GM21529 (cell line): Measurements from ENCODE around the gene GPSM3.
"Not testable (repeated sequence)": the region's sequence is repeated elsewhere in the genome, so short reads cannot be mapped to it uniquely, and the experiment has no call there.

Experiments used
- ATAC-seq: cut with Tn5 transposase; IDR thresholded peaks from one replicate; pipeline ENCODE4 v1.9.1; 2021; ENCODE audit not compliant: unreplicated experiment

Gene GPSM3

GRCh38 chr6:32188381-32189068, 3.9 kb downstream of the GPSM3 start:
- ATAC-seq: no peak

GRCh38 chr6:32187725-32188380, 4.6 kb downstream of the GPSM3 start:
- not testable (repeated sequence) for ATAC-seq

GRCh38 chr6:32187009-32187709, 5.3 kb downstream of the GPSM3 start:
- ATAC-seq: no peak

- ATAC-seq: not testable (repeated sequence)
These were observed 6.1 kb downstream of the GPSM3 start for GRCh38 chr6:32186151-32186840.

GRCh38 chr6:32185681-32186131, 6.7 kb downstream of the GPSM3 start:
- ATAC-seq: peak; percentile 62

GRCh38 chr6:32184084-32184640, 8.3 kb downstream of the GPSM3 start, which contains the start of gene AGER:
Gene AGER (minus strand): TSS chr6:32184253. CDS start chr6:32184222, 31 bp downstream.
- ATAC-seq: no peak

GRCh38 chr6:32183483-32184083, 8.9 kb downstream of the GPSM3 start:
- no peak for ATAC-seq

- no peak for ATAC-seq
These were observed 9.4 kb downstream of the GPSM3 start for GRCh38 chr6:32183030-32183429.

GRCh38 chr6:32182555-32182981, 9.9 kb downstream of the GPSM3 start:
- no peak for ATAC-seq

- ATAC-seq: no peak
These were observed 10.4 kb downstream of the GPSM3 start for GRCh38 chr6:32181915-32182529.

GRCh38 chr6:32181148-32181702, 11.2 kb downstream of the GPSM3 start:
- ATAC-seq: no peak

- ATAC-seq: no peak
These were observed 12.6 kb downstream of the GPSM3 start for GRCh38 chr6:32179766-32180405.

GRCh38 chr6:32178547-32179440, 13.6 kb downstream of the GPSM3 start:
- ATAC-seq: no peak

GRCh38 chr6:32177788-32178546, 14.5 kb downstream of the GPSM3 start, which contains the start of gene RNF5:
Gene RNF5 (plus strand): TSS chr6:32178405. CDS start chr6:32178512, 107 bp downstream.
- peak; percentile 78 for ATAC-seq

- no peak for ATAC-seq
These were observed 15.2 kb downstream of the GPSM3 start for GRCh38 chr6:32177183-32177787.

- no peak for ATAC-seq
These were observed 15.8 kb downstream of the GPSM3 start for GRCh38 chr6:32176476-32177182.
